Neural progenitor cell (in vitro differentiated cells): ENCODE measurements around the gene MAN2C1. TPM values are rescaled to one million over a fixed set of nuclear protein-coding genes. Genes with fewer than 3 reads are reported as not detected.

Experiments
- DNase-seq: peaks from one replicate; pipeline ENCODE4 v3.0.0-alpha.2; 2016; ENCODE audit warnings: low spot score
- H2AFZ ChIP-seq: fragments of 200-600 bp; sonication (generic); replicated peaks from 2 replicates; pipeline ENCODE4 v1.6.1; 2016; ENCODE audit warnings: antibody characterized with exemption
- H3F3A ChIP-seq: fragments of 200-600 bp; sonication (generic); 2 replicates; pipeline ENCODE4 v1.6.1; 2016; ENCODE audit warnings: antibody characterized with exemption, low read depth
- H3K27ac ChIP-seq: fragments of 200-600 bp; sonication (generic); 2 replicates; pipeline ENCODE4 v1.5.1; 2016; ENCODE audit warnings: mild to moderate bottlenecking
- H3K27me3 ChIP-seq: fragments of 200-600 bp; sonication (generic); 2 replicates; pipeline ENCODE4 v1.6.1; 2016; ENCODE audit warnings: mild to moderate bottlenecking, moderate library complexity
- H3K36me3 ChIP-seq: fragments of 200-600 bp; sonication (generic); 2 replicates; pipeline ENCODE4 v1.5.1; 2016
- H3K4me1 ChIP-seq: fragments of 200-600 bp; sonication (generic); 2 replicates; pipeline ENCODE4 v1.6.1; 2016; ENCODE audit warnings: mixed run types
- H3K4me2 ChIP-seq: fragments of 200-600 bp; sonication (generic); 2 replicates; pipeline ENCODE4 v1.6.1; 2016
- H3K4me3 ChIP-seq: fragments of 200-600 bp; sonication (generic); 2 replicates; pipeline ENCODE4 v1.5.1; 2016
- H3K79me2 ChIP-seq: fragments of 200-600 bp; sonication (generic); 2 replicates; pipeline ENCODE4 v1.6.1; 2016; ENCODE audit warnings: low read depth
- H3K9ac ChIP-seq: fragments of 200-600 bp; sonication (generic); 2 replicates; pipeline ENCODE4 v1.6.1; 2016
- H3K9me3 ChIP-seq: fragments of 200-600 bp; sonication (generic); 2 replicates; pipeline ENCODE4 v1.5.1; 2016; ENCODE audit warnings: low read depth
- H4K20me1 ChIP-seq: fragments of 200-600 bp; sonication (generic); 2 replicates; pipeline ENCODE4 v1.6.1; 2016; ENCODE audit warnings: low read depth
- H3K27ac Mint-ChIP-seq: 3 replicates; pipeline ENCODE4 v1.8.0; 2021; ENCODE audit warnings: mixed read lengths
- H3K27me3 Mint-ChIP-seq: 2 replicates; pipeline ENCODE4 v1.8.0; 2022; ENCODE audit warnings: low read depth, mild to moderate bottlenecking, inconsistent platforms, moderate library complexity, mixed read lengths; ENCODE audit not compliant: insufficient read depth
- H3K36me3 Mint-ChIP-seq: 3 replicates; pipeline ENCODE4 v1.8.0; 2021; ENCODE audit warnings: mixed read lengths
- H3K4me1 Mint-ChIP-seq: 3 replicates; pipeline ENCODE4 v1.8.0; 2021; ENCODE audit warnings: mixed read lengths
- H3K4me3 Mint-ChIP-seq: 3 replicates; pipeline ENCODE4 v1.8.0; 2021; ENCODE audit warnings: mild to moderate bottlenecking, moderate library complexity, mixed read lengths
- H3K9me3 Mint-ChIP-seq: 3 replicates; pipeline ENCODE4 v1.8.0; 2020; ENCODE audit warnings: mixed read lengths
- CTCF ChIP-seq: fragments of 200-600 bp; sonication (generic); IDR thresholded peaks from 2 replicates; pipeline ENCODE4 v1.5.1; 2017; ENCODE audit warnings: antibody characterized with exemption, mild to moderate bottlenecking
- EZH2 ChIP-seq: fragments of 200-600 bp; sonication (generic); IDR thresholded peaks from 2 replicates; pipeline ENCODE4 v1.6.1; 2017; ENCODE audit warnings: antibody characterized with exemption, mild to moderate bottlenecking, moderate library complexity
- EZH2phosphoT487 ChIP-seq: fragments of 200-600 bp; sonication (generic); IDR thresholded peaks from 2 replicates; pipeline ENCODE4 v1.6.1; 2017; ENCODE audit warnings: antibody characterized with exemption
- total RNA-seq: library from RNA; depleted of rRNA; stranded (reverse); fragments of >200 nt; gene quantifications from 2 replicates; pipeline ENCODE4 v1.2.3, GENCODE V29; 2015; ENCODE audit warnings: low replicate concordance

The MAN2C1 gene
- total RNA-seq, 1 donor from 2014 or later, result 76.8 TPM

- Histone ChIP-seq H4K20me1 (no peaks in the 10 kb centered on the region), H3K27ac (no peak overlapping the region), H3K9me3 (no peaks in the 10 kb centered on the region), H2AFZ (no peak overlapping the region), H3K4me1 (no peaks in the 10 kb centered on the region), H3F3A (no peaks in the 10 kb centered on the region), H3K4me2 (no peak overlapping the region), H3K9ac (no peak overlapping the region), H3K27me3 (no peaks in the 10 kb centered on the region), H3K79me2 (no peaks in the 10 kb centered on the region), H3K36me3 (no peaks in the 10 kb centered on the region), H3K4me3 (no peak overlapping the region)
- no peak for TF ChIP-seq EZH2phosphoT487
- no peak for TF ChIP-seq CTCF
- no peak for TF ChIP-seq EZH2
- DNase-seq, result no peak
- H3K27me3 Mint-ChIP-seq, result peaks cover 6% of the 10 kb centered on the region
- H3K4me3 Mint-ChIP-seq, result no peak overlapping the region
- H3K27ac Mint-ChIP-seq, result no peak overlapping the region
- H3K4me1 Mint-ChIP-seq, result no peaks in the 10 kb centered on the region
- H3K36me3 Mint-ChIP-seq, result no peaks in the 10 kb centered on the region
- no peaks in the 10 kb centered on the region for H3K9me3 Mint-ChIP-seq
These were observed 39.7 kb downstream of the MAN2C1 start for GRCh38 chr15:75328493-75329314.

- Histone ChIP-seq H3K9me3 (no peaks in the 10 kb centered on the region), H3K4me2 (no peak overlapping the region), H3K27me3 (no peaks in the 10 kb centered on the region), H3K27ac (no peak overlapping the region), H3K36me3 (no peaks in the 10 kb centered on the region), H3F3A (no peaks in the 10 kb centered on the region), H3K9ac (no peak overlapping the region), H4K20me1 (no peaks in the 10 kb centered on the region), H3K4me3 (no peak overlapping the region), H3K79me2 (no peaks in the 10 kb centered on the region), H2AFZ (no peak overlapping the region), H3K4me1 (no peaks in the 10 kb centered on the region)
- no peaks in the 10 kb centered on the region for H3K9me3 Mint-ChIP-seq
- no peak overlapping the region for H3K27ac Mint-ChIP-seq
- no peak for DNase-seq
- H3K4me1 Mint-ChIP-seq, result no peaks in the 10 kb centered on the region
- no peaks in the 10 kb centered on the region for H3K36me3 Mint-ChIP-seq
- no peak for TF ChIP-seq CTCF
- no peak for TF ChIP-seq EZH2
- no peak for TF ChIP-seq EZH2phosphoT487
- peaks cover 6% of the 10 kb centered on the region for H3K27me3 Mint-ChIP-seq
- H3K4me3 Mint-ChIP-seq, result no peak overlapping the region
These were observed 40.9 kb downstream of the MAN2C1 start for GRCh38 chr15:75327491-75327890.

- H3K4me3 ChIP-seq, result no peak overlapping the region
- no peak overlapping the region for H3K4me2 ChIP-seq
- TF ChIP-seq CTCF, result no peak
- no peak for TF ChIP-seq EZH2phosphoT487
- TF ChIP-seq EZH2, result no peak
These were observed 41.4 kb downstream of the MAN2C1 start for GRCh38 chr15:75327005-75327404.

More at GRCh38 chr15:75327005-75327404, 41.4 kb downstream of the MAN2C1 start:
- H3K27ac ChIP-seq, result no peak overlapping the region
- no peak overlapping the region for H3K9ac ChIP-seq
- H3K36me3 ChIP-seq, result no peaks in the 10 kb centered on the region
- Mint-ChIP-seq H3K27me3 (peaks cover 6% of the 10 kb centered on the region), H3K4me3 (no peak overlapping the region), H3K4me1 (no peaks in the 10 kb centered on the region), H3K36me3 (no peaks in the 10 kb centered on the region), H3K9me3 (no peaks in the 10 kb centered on the region), H3K27ac (no peak overlapping the region)
- H3K79me2 ChIP-seq, result no peaks in the 10 kb centered on the region
- no peak overlapping the region for H2AFZ ChIP-seq
- H3K27me3 ChIP-seq, result peaks cover 4% of the 10 kb centered on the region
- H4K20me1 ChIP-seq, result no peaks in the 10 kb centered on the region
- no peaks in the 10 kb centered on the region for H3F3A ChIP-seq
- no peaks in the 10 kb centered on the region for H3K4me1 ChIP-seq
- no peak for DNase-seq
- H3K9me3 ChIP-seq, result no peaks in the 10 kb centered on the region
